ENCODE data around the gene LLCFC1.
"Not testable (repeated sequence)": the region's sequence is repeated elsewhere in the genome, so short reads cannot be mapped to it uniquely, and the experiment has no call there.

LLCFC1 gene

DNA sequence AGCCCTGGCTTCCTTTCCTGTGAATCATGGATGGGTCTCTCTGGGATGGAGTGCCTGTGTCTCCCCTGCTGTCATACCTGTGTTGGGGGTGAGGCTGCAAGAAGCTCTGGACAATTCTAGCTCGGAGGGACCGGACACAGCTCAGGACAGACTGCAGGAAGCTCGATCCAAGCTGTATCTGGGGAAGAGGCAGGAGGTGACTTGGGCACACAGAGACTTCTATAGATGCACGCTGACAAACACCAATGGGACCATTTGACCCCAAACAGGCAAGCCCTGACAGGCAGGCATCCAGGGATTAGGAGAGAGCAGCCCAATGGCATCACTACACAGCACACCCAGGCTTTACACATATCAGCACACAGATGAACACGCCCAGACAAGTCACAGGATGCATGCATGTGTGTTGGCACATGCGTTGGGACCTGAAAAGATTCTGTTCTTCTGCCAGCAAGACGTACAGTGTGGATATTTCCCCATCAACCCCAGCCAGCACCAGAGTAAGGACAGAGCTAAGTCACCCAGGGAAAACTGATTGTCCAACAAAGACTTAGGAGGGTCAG, 4.5 kb downstream of the LLCFC1 start:
- DNase-seq, result no peak

- no peak for DNase-seq
Measured at GRCh38 chr7:142945001-142945400, 5.7 kb downstream of the LLCFC1 start.

DNA sequence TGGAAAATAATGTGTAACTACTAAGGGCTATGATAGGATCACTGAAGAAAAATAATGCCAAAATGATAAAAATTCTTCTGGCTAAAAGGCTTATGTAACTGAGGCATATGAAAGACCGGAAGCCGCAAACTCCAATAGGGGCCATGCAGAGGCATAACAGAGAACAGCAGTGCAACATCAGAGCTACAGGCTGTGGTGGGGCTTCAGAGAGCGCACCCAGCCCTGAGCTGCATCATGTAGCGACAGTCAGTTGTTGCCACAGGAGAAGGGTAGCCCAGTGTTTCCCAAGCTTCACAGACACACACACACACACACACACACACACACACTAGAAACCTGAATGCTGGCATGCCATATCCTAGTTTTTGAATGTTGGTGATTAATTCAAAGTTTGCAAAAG, 9.3 kb downstream of the LLCFC1 start:
- DNase-seq, result no peak

GRCh38 chr7:142950235-142950634, 11.0 kb downstream of the LLCFC1 start:
- DNase-seq, result no peak

DNA sequence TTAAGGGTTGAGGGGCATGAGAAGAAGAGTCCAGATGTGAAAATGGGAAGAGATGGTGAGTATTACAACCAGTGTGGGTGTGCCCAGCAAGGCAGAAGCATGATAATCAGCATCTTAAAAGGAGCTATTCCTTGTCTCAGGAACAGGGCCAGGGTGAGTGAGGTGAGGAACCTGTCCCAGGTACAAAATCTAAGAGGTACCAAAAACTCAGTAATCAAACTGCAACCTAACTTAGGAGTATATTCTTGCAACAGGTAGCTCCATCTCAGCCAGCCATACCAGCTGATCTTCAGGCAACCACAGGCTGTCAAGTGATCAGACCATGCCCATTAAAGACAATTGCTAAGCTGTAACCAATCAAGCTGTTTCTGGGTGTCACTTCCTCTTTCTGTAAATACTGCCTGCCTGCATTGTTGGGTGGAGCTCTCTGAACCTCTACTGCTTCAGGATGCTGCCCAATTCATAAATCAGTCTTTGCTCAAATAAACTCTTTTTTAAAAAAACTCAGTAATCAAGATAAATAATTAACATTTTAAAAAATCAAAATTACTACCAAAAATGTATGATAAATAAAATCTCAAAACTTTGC, 15.5 kb downstream of the LLCFC1 start:
- no peak for DNase-seq

DNA sequence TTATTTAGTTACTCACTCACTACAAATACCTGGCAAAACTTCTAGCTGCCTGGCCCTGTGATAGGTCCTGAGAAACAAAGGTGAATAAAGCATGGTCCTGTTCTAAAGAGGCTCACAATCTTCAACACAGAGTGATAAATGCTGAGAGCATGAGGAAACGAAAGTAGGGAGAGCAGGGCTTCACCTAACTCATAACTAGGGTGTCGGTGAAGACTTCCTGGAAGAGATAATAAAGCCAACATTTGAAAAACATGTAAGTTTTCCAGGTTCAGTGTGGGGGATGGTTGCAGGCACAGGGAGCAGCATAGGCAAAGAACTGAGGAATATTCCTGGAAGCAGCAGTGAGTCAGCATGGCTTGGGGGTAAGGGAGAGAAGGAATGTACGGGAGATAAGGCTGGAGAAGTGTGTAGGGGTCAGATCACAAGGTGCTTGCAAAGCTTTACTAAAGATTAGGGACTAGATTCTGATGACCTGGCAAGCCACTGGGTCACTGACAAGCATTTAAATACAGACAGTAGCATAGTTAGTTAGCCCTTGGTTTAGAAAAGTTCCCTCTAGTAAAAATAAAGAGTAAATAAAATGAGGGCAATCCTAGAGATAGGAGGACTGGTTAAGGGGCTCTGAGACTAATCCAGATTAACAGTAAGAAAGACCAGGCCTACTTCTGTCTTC, 17.8 kb downstream of the LLCFC1 start:
- DNase-seq, result no peak

DNA sequence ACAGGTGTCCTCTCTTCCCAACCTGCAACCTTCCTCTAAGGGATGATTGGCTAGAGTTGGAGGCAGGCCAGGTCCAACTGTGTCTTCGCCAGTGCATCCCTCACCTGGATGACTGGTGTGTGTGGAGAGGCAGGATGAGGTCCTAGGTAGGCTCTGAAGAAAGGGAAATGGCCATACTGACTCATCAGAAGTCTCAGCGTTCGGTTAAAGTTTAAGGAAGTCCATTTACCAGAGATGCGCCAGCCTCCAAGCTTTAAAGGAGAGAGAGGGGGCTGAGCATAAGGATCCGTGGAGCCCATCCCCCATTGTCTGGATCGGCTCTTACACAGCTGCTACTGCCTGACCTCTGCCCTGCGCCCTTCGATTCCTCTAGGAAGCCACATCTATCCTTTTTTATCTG, 18.4 kb downstream of the LLCFC1 start:
- no peak for DNase-seq

DNA sequence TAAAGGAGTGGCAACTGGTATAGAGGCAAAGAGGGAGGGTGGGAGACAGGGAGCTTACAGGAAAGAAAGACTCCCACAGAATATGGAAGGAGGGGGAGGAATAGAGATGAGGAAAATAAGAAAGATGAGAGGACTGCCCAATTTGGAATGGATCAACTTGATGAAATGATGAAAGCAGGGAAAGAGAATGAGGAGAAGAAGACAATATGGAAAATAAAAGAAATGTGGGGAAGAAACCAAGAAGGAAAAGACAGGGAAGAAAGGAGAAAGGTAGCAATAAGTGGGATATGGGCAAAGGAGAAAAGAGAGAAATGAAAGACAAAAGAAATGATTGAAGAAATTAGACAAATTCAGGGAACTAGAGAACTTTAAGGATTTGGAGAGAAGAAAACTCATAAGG, 19.9 kb downstream of the LLCFC1 start:
- no peak for DNase-seq

GRCh38 chr7:142960955-142961512, 21.8 kb downstream of the LLCFC1 start:
- no peak for DNase-seq

GRCh38 chr7:142961595-142961972, 22.3 kb downstream of the LLCFC1 start:
- DNase-seq, result no peak

GRCh38 chr7:142961973-142962926, 23.0 kb downstream of the LLCFC1 start, which contains the start of gene KEL:
KEL (minus strand) TSS chr7:142962363; CDS start chr7:142962206, 157 bp downstream.
- no peak for DNase-seq

- no peak for DNase-seq
Measured at GRCh38 chr7:142962991-142963390, 23.7 kb downstream of the LLCFC1 start.

DNA sequence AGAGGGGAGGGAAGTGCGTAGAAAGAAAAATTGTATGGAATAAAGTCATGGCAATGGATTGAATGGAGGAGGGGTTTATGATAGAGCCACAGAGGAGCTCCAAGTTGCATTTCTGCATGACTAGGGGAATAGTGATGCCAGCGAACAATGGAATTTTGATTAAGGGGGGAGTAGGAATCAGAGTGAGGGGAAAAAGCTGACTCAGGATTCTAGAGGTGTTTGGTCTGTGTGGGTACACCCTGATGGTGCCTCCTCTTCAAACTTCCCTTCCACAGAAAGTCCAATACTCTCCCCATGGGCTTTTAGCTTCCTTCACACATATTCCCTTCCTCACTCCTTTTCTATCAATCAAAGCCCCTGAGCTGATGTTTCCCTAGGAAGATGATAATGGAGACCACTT, 24.7 kb downstream of the LLCFC1 start:
- no peak for DNase-seq

DNA sequence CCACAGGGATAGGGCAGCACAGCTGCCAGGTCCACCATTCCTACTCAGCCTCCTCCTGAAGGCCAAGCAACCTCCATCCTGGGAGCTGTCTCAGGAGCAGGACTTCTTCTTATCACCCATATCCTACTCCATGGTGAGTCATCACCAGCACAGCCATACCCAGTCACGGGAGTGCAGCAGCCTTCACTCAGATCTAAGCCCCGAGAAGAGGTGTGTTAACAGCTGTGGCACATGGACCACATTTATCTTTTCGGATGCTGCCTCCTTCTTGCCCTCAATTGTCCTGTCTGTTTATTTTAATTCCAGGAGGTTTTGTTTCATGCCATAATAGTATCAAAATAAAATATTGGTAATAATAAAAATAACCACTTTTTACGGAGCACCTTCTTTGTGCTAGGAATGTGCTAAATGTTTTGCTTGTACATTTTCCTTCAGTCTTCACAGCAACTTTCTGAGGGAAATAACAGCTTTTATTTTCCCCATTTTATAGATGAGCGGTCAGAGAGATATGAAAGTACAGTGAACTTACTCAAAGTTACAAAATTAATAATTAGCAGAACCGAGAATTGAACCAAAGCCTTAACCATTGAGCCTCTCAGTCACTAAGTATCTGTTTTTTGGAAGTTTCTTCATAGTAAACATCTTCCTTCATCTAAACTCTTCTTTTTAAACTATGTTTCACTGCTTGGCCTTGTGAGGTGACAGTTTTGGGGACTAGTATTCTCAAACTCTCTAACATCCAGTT, 25.4 kb downstream of the LLCFC1 start:
- DNase-seq, result no peak

DNA sequence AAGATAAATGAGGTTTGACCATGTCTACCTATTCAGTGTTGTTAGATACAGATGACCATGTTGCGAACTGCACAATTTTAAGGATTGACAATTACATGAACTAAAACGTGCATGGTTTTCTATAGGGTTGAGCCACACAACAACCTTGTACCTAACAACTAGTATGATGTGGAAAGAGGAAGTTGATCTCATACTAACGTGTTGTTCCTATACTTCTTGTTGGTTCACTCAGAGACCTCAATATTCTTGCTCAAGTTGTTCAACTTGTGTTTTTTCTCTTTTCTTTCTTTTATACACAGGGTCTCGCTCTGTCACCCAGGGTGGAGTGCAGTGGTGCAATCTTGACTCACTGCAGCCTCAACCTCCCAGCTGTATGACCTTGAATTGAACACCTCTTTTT, 28.9 kb downstream of the LLCFC1 start:
- DNase-seq, result no peak

DNA sequence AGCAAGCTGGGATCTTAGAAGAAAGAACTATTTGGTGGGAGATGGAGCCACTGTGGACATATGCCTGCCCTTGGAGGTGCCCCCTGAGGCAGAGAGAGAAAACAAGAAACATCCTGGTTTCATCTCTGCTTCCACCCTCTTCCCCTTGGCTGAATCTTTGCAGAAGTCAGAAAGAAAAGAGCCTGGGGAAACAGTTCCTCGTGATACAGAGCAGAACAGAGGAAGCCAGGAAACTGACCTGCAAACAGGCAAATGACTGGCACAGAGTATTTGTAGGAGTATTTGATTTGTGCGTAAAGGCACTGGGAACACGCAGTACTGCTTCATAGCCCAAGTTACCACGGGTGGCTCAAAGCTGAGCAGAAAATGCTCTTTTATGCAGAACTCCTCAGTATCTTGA, 29.9 kb downstream of the LLCFC1 start:
- DNase-seq, result no peak

GRCh38 chr7:142974626-142975025, 35.3 kb downstream of the LLCFC1 start:
- DNase-seq, result no peak

GRCh38 chr7:142978402-142978801, 39.1 kb downstream of the LLCFC1 start:
- not testable (repeated sequence) for DNase-seq

DNA sequence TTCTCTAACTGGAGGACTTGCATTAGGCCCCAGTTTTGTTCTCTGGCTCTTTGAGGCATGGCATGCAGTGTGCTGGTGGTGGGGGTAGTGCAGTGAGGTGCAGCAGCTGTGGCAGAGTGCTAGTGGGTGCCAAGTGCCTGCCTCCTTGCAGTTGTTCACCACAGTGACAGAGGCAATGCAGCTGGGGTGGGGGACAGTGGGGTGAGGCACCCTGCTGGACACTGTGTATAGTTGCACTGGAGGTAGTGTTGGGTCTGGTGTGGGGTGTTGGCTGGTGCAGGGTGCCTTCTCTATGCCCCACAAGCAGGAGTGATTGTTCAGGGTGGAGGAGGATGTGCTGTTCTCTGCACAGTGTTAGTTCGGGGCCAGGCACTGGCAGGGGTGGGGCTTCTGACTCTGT, 44.5 kb downstream of the LLCFC1 start:
- no peak for DNase-seq

- no peak for DNase-seq
Measured at GRCh38 chr7:142984297-142984696, 45.0 kb downstream of the LLCFC1 start.
